IPS-18a (cell line): Measurements from ENCODE around the gene ORAI3.

Source experiments
- H3K27ac ChIP-seq: one replicate; pipeline ENCODE4 v1.5.1; 2013; ENCODE audit warnings: low read length
- H3K27me3 ChIP-seq: one replicate; pipeline ENCODE4 v1.6.1; 2013; ENCODE audit warnings: mild to moderate bottlenecking, low read length; ENCODE audit not compliant: control insufficient read depth, insufficient read depth
- H3K36me3 ChIP-seq: one replicate; pipeline ENCODE4 v1.6.1; 2013; ENCODE audit warnings: low read depth, low read length; ENCODE audit not compliant: control insufficient read depth
- H3K4me1 ChIP-seq: one replicate; pipeline ENCODE4 v1.6.1; 2013; ENCODE audit warnings: low read depth, low read length; ENCODE audit not compliant: control insufficient read depth
- H3K4me3 ChIP-seq: one replicate; pipeline ENCODE4 v1.5.1; 2013; ENCODE audit warnings: low read length
- H3K9ac ChIP-seq: one replicate; pipeline ENCODE4 v1.6.1; 2013; ENCODE audit warnings: mild to moderate bottlenecking, low read length, moderate library complexity
- H3K9me3 ChIP-seq: one replicate; pipeline ENCODE4 v1.6.1; 2013; ENCODE audit warnings: low read depth, low read length; ENCODE audit not compliant: control insufficient read depth

ORAI3 gene

DNA sequence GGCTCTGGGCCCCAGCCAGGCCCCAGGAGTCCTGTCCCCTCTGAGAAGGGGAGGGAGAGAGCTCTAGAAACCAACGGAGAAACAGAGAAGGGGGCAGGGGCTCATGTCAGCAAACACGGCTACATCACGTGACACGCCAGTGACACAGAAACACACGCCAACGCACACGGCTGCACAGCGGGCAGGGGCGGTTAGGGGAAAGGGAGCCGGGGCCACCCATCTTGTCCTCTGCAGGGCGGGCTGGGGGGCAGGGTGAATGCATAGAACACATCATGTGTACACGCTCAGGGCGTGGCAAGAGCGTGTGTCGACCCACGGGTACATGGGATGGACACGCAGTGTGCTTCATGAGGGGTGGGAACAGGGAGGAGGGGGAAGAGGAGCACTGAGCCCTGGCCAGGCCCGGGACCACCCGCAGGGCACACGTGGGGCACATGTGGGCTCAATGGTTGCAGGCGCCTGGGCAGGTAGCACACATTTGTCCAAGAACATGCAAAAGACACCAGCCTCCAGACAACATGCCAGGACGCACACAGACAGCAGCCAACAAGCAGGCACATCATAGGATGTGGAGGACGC, 40.7 kb downstream of the ORAI3 start:
- no peak overlapping the region for H3K27ac ChIP-seq
- H3K9me3 ChIP-seq, result no peaks in the 10 kb centered on the region
- H3K4me1 ChIP-seq, result no peaks in the 10 kb centered on the region
- H3K4me3 ChIP-seq, result no peak overlapping the region
- no peaks in the 10 kb centered on the region for H3K27me3 ChIP-seq
- no peak overlapping the region for H3K9ac ChIP-seq
- no peaks in the 10 kb centered on the region for H3K36me3 ChIP-seq

DNA sequence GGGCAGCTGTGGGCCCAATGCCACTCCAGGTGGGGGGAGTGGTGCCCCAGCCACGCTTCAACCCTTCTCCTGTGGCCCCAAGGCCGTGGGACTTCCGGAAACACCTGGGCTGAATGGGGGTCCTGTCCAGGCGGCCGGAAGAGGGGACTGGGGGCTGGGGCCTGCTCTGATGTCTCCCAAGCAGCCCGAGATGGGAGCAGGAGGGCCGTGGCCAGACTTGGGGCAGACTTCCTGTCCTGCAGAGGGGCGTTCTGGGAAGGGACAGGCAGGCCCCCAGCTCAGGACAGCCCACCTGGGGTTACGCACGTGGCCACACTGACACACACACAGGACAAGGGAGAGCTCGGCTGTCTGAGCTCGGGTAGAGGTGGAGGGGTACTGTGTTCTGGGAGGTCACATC, 41.2 kb downstream of the ORAI3 start:
- Histone ChIP-seq H3K36me3 (no peaks in the 10 kb centered on the region), H3K4me1 (no peaks in the 10 kb centered on the region), H3K9me3 (no peaks in the 10 kb centered on the region), H3K9ac (no peak overlapping the region), H3K27me3 (no peaks in the 10 kb centered on the region), H3K27ac (no peak overlapping the region), H3K4me3 (no peak overlapping the region)

GRCh38 chr16:30991052-30991451, 42.2 kb downstream of the ORAI3 start:
- Histone ChIP-seq H3K27me3 (no peaks in the 10 kb centered on the region), H3K4me3 (no peak overlapping the region), H3K9me3 (no peaks in the 10 kb centered on the region), H3K4me1 (no peaks in the 10 kb centered on the region), H3K36me3 (no peaks in the 10 kb centered on the region), H3K27ac (no peak overlapping the region), H3K9ac (no peak overlapping the region)

DNA sequence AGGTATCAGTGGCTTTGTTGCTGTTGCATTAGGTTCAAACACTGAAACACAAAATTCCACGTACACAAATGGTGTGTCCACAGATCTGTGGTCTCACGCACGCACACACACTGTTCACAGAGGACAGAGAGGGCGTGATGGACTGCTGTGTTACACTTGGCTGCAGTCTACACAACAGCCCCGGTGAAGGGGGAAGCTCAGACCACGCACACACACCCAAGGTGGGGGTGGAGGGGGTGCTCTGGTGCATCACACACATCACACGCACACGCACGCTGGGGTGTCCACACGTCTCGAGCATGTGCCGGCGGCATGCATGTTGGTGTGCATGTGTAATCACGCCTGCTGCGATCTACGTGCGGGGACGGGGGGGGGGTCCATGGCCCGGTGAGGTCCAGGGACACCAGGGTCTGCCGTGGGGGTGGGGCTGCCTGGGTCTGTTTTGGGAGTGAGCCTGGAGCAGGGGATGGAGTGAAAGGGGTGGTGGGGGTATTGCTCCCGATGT, 43.5 kb downstream of the ORAI3 start:
- Histone ChIP-seq H3K4me3 (no peak overlapping the region), H3K36me3 (no peaks in the 10 kb centered on the region), H3K27me3 (peaks cover 6% of the 10 kb centered on the region), H3K4me1 (peaks cover 5% of the 10 kb centered on the region), H3K9me3 (no peaks in the 10 kb centered on the region), H3K9ac (no peak overlapping the region), H3K27ac (no peak overlapping the region)

DNA sequence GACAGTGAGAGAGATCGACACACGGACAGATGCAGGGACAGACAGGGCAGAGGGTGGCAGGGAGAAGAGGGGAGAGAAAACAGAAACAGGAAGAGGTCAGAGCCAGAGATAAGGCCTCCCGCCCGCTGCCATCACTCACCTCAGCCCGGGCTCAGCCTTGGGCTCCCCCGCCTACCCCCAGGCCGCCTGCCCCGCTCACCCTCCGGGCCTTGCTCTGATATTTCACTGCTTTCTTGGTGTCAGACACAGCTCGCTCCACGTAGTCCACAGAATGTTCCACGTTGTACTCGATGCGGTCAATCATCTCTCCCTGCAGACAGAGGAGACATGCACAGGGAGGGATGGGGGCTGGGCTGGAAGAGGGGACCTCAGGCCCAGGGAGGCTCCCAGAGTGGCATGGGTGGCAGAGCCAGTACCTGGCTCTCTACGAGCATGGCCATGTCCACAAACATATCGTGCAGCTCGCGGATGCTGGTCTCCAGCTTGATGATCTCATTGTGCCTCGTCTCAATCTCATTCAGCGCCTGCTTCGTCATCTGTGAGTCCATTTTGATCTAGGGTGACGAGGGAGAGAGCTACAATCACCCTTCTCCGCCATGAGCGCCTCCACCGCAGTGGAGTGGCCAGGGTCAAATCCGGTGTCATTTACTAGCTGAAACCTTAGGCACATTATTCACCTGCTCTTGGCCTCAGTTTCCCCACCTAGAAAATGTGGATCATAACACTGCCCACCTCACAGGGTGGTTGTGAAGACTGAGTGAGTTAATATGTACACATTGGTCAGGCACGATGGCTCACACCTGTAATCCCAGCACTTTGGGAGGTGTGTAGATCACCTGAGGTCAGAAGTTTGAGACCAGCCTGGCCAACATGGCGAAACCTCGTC, 44.3 kb downstream of the ORAI3 start:
- no peak overlapping the region for H3K9ac ChIP-seq
- H3K27ac ChIP-seq, result no peak overlapping the region
- no peaks in the 10 kb centered on the region for H3K9me3 ChIP-seq
- peaks cover 5% of the 10 kb centered on the region for H3K4me1 ChIP-seq
- H3K4me3 ChIP-seq, result no peak overlapping the region
- H3K36me3 ChIP-seq, result no peaks in the 10 kb centered on the region
- H3K27me3 ChIP-seq, result peaks cover 13% of the 10 kb centered on the region

- H3K9ac ChIP-seq, result peak overlapping the region; percentile 36
Measured at GRCh38 chr16:30995927-30996323, 47.1 kb downstream of the ORAI3 start.

DNA sequence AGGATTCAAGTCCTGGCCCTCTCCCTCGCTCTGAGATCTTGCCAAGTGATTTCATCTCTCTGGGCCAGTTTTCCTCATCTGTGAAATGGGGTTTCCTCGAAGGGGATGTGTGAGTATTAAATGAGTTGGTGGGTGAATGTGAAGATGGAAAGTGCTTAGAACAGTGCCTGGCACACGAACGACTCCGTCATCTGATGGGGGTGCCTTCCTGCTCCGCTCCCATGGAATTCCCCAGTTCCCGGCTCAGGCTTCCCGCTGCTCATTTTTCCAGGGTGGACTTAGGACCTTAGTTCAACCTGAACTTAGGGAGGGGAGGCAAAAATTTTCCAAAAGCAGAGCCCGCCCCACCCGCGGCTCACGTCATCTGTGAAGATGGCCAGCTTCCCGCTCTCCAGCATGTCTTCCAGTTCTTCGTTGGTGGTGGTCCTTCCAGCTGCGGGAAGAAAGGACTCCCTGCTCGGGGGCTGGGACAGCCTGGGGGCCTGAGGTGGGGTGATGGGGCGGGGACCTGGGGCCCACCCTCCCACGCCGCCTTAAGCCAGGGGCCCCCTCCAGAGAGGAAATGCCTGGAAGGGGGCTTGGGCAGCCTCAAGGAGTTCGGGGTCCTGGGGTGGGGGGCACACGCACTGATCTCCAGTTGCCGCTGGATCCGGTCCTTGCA, 47.6 kb downstream of the ORAI3 start:
- Histone ChIP-seq H3K4me3 (peak overlapping the region; percentile 74), H3K9me3 (no peaks in the 10 kb centered on the region), H3K36me3 (no peaks in the 10 kb centered on the region), H3K4me1 (peaks cover 5% of the 10 kb centered on the region), H3K9ac (peak overlapping the region; percentile 36), H3K27me3 (peaks cover 13% of the 10 kb centered on the region), H3K27ac (no peak overlapping the region)

More at GRCh38 chr16:30995927-30996323, 47.1 kb downstream of the ORAI3 start:
- H3K27ac ChIP-seq, result no peak overlapping the region
- peaks cover 13% of the 10 kb centered on the region for H3K27me3 ChIP-seq
- no peaks in the 10 kb centered on the region for H3K9me3 ChIP-seq
- H3K4me3 ChIP-seq, result peak overlapping the region; percentile 74
- no peaks in the 10 kb centered on the region for H3K36me3 ChIP-seq
- peaks cover 5% of the 10 kb centered on the region for H3K4me1 ChIP-seq

DNA sequence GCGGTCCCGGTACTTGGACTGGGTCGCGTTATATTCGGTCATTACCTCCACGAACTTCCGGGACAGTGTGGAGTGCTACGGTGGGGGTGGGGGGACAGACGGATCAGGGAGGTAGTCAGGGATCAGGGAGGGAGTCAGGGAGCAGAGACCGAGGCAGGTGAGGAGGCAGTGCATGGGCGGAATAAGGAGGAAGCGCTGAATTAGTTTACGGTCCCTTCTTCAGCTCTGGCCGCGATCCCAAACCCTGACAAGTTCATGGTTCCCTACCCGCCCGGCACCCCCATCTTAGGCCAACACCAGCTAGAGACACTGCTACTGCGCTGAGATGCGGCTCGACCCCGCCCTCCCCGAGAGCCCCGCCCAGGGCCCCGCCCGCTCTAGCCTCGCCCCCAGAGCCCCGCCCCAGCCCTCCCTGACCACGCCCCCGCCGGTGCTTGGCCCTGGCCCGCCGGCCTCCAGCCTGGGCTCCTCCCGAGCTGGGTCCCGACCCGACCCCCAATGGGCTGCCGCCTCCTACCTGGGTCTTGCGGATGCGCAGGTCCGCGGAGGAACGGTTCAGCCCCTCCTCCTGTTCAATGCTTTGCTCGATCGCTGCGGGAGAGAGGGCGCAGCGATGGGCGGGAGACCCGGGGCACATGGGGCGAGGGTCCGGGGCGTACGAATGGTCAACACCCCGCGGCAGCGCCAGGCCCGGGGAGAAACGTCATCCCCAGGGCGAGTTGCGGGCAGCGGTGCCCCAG, 48.3 kb downstream of the ORAI3 start:
- H3K27me3 ChIP-seq, result peaks cover 13% of the 10 kb centered on the region
- H3K4me1 ChIP-seq, result peaks cover 5% of the 10 kb centered on the region
- H3K9me3 ChIP-seq, result no peaks in the 10 kb centered on the region
- peak overlapping the region; percentile 74 for H3K4me3 ChIP-seq
- H3K9ac ChIP-seq, result peak overlapping the region; percentile 42
- no peak overlapping the region for H3K27ac ChIP-seq
- H3K36me3 ChIP-seq, result no peaks in the 10 kb centered on the region

DNA sequence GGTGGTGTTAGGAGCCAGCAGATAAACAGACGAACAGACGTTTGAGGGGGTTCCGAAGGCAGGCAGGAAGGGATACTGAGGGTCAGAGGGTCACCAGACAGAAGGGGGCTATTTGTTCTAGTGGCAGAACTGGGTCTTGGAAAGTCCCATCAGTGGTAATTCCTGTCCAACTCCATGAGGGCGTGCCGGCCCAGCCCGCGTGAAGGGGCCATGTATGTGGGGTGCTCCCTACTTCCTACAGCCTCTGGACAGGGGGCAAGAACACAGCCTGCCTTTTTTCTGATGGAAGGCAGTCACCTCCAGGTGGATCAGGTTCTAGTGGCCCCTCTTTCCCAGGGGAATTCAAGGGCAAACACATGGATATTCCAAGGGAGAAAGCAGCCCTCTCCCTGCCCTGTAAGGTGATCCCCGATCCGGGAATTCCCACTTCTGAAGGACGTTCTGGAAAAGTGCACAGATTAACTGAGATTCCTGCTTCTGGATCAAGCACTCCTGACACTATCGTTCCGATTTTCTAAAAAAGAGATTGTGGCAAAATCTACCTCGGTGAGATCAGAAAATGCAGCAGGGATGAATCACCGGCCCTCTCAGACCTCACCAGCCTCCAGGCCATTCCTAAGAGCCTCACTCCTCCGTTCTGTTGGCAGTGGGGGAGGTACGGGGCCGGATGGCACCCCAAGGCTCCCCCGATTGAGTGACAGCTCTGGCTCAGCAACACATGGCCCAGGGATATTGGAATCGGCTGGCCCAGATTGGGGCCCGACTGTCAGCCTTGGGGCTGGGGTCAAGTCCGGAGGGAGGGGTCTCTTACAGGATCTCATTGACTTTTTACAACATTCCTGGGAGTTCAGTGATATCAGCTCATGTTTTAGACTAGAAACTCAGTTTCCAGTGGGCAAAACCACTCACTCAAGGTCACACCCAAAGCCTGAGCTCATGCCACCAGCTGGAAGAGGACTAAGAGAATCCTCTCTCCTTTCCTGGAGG, 49.1 kb downstream of the ORAI3 start:
- Histone ChIP-seq H3K9ac (peak overlapping the region; percentile 42), H3K4me3 (peak overlapping the region; percentile 72), H3K36me3 (no peaks in the 10 kb centered on the region), H3K4me1 (peaks cover 5% of the 10 kb centered on the region), H3K27ac (no peak overlapping the region), H3K27me3 (peaks cover 13% of the 10 kb centered on the region), H3K9me3 (no peaks in the 10 kb centered on the region)

DNA sequence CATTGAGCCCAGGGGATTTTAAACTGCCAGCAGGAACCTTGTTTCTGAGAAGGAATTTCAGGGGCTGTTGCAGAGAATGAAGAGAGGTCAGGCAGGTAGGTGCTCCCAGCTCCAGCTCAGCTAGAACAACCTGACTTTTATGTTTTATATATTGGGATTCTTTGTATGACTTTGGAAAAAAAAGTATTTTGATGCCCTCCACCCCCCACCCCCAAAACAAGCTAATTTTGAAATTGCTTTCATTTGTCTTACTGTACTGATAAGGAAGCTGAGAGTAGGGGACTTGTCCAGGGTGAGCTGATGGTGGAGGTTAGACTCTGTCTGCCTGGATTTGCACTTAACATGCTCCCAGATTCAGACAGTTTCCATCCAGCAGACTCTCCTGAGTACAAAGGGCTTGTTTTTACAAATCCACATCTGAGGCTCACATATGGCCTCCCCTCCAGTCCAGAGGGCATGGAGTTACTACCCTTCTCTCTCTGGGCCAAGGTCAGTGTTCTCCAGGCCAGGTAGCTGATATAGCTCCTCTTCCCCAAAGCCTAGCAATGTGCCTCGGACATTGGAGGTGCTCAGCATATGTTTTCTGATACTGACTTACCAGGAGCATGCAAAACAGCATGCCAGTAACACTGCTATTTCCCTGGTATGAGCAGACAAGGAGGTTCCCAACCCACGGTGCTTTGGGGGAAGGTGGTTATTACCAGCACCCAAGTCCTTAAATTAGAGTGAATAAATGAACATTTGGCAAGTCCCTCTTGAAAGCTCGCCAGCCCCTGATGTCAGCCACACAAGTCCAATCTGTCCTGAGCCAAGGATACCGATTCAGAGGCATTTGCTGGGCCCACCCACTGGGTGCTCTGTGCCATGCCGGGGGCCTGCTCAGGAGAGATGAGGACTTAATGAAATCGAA, 50.2 kb downstream of the ORAI3 start:
- Histone ChIP-seq H3K27ac (no peak overlapping the region), H3K27me3 (peaks cover 13% of the 10 kb centered on the region), H3K4me3 (no peak overlapping the region), H3K9ac (no peak overlapping the region), H3K36me3 (no peaks in the 10 kb centered on the region), H3K4me1 (peaks cover 5% of the 10 kb centered on the region), H3K9me3 (no peaks in the 10 kb centered on the region)
